ENCODE measurements around the gene SYNPO.

The SYNPO gene

DNA sequence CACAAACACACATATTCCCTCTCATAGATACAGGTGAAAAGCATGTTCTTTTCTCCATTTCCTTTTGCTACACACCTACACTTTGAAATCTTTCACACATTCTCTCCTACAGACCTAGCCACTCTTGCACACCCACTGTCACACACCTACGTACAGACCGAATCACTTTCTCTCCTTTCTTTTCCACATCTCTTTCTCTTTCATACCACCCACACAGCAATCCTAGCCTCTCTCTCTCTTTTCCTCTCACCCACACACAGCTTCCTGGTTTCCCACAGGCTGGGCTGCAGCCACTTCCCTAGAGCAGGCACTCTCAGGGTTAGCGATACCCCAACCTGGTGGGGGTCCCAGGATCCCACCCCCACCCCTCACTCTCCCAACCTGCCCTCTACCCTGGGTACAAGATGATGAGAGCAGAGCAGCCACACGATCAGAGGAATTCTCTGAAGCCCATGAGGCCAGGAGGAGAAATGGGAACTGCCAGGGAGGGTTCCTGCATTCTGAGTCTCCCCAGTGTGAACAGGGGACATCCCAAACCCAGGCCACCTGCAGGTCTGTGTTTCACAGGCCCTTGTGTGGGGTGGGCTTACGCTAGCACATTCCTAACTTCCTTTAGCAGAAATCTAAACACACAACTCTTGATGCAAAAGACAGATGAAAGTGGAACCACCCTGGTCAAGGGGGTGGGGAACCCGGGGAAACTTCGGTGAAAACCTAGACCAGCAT is 17.1 kb upstream of the SYNPO start:
- no peak for DNase-seq

DNA sequence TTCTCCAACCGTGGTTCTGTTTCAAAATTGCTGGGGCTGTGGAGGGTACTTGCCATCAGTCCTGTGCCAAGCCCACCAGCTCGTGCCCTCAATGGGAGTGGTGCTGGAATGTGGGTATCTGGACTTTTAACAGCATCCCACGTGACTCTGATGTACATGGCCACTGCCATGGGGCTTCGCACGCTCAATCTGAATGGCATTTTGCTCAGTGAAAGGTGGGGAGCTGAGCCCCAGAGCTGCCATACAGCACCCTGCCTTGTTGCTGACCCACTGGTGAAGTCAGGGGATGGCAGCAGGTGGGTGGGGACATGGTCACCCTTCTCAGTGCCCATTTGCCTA is 16.6 kb upstream of the SYNPO start:
- DNase-seq = no peak

DNA sequence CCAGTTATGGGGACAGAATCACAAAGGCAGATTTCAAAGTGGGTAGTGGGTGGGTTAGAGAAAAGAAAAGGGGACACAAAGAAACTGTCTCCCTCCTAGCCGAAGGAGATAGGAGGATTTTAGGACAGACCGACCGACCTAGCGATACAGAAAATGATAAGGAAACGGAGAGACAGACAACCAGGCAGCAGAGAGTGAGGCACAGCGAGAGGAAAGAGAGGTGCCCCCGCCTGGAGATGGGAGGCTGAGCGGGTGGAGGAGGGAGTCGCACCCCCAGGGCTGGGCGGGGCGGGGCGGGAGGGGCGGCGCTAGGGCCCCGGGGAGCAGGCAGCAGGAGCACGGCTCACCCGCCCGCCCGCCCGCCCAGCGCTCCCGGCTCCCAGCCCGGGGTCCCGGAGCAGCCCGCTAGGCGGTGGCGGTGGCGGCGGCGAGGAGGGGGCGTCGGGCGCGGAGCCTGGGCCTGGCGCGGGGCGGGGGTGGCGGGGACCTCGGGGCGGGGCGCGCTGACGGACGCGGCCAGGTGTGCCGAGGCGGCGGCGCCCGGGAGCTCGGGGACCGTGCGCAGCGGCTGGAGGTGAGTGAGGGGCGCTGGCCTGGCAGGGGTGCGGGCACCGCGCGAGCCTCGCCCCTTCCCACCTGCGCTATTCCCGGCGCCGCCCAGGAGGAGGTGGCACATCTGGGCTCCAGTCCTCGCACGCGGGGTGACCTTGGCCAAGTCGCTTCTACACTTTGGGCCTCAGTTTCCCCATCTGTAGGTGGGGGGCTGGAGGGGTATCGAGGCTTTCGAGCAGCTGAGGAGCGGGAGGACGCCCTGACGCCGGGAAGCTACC is 15.9 kb upstream of the SYNPO start:
- no peak for DNase-seq

DNA sequence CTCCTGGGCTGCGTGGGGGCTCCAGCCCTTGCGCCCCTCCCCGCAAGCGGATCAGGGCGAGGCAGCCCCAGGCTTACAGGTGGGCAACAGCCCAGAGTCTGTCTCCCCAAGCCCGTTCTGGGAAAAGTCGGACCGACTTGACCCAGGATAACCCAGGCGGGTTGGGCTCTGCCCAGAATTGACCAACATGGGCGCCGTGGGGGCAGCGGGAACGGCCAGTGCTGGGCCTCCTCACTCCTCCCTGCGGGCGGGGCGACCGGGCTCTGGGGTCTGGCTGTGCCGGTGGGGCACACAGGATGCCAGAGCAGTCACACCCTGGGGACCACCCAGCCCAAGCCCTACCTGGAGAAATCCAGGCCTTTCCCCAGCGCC is 15.3 kb upstream of the SYNPO start:
- no peak for DNase-seq

DNA sequence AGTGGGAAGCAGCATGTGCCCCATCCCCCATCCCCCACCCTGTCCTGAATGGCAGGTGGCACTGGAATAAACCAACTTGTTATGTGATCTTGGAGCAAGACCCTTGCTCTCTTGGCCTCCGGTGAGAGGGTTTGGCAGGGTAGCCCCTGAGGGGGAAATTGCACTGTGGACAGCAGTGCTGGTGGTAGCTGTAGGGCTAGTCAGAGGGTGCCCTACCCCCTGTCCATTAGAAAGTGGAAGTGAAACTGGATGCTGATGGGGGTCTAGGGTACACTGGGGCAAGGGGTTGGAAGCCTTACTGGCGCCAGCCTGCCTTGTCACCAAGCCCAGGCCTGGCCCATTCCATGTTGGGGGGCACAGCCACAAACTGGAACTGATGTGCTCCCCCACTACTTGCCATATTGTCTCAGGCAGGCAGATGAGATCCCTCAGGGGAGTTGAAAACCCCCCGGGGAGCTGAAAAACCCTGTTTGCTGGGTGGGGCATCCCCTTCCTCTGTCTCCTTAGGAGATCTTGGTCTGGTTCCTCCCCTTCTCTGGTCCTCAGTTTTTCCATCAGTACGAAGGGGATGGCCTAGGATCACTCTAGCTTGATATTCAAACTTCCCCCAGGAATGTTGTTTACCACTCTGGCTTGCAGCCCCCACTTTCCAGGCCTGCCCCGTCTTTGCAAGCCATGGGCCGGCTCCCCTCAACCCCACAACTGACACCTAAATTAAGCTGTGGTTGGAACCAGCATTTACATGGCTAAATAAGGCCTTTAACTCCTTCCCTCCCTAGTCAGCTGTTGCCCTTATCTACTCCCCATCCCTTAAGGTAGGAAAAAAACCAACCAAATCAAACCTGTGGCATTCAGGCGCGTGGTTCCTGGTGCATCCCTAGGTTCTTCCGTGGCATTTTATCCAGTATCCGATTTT is 14.4 kb upstream of the SYNPO start:
- no peak for DNase-seq

DNA sequence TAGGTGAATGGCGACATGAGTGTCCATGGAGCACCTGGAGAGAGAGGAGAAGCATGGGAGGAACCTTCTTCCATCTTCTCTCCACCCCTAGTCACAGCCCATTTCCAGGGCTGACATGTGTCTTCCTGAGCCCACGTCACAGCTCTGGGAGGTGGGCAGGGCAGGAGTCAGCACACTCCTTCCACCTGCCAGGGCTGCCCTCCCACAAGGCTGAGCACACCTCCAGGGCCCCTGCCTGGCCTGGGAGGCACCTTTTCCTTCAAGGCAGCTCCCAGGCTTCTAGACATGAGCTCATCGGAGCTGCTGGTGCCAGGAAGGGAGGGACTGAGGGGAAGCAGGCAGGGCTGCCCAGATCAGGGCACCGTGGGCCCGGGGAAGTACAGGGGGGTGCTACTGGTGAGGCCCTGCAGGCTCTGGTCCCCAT is 13.6 kb upstream of the SYNPO start:
- DNase-seq = no peak

DNA sequence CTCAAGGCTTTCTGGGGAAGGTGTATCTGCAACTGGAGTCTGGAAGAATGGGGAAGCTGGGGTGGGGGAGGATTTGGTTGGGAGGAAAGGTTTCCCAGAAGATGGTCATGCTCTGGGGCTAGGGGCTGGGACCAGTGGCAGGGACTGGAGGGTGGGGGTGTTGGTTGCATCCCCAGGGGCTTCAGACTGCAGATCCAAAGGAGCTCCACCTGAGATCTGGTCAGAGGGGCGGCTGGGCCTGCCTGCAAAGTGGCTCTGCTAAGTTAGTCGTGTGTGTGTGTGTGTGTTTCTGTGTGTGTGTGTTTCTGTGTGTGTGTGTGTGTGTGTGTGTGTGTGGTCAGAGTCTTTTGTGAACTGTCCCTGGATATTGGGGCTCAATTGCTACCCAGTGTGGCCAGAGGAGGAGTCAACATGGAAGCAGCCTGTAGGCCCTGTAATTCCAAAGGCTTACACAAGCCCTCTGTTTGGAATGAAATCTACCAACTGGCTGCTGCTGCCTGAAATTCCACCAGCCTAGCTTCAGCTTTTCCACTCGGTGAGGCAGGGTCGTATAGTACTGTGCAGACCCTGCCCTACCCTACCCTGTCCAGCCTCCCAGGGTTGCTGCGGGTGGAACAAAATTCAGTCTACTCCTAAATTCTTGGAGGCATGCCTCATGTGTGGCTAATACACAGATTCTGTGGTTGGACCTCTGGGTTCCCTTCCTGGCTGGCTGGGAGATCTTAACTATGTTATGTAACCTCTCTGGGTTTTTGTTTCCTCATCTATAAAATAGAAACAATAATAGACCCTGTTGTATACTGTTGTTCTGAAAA is 12.5 kb upstream of the SYNPO start:
- DNase-seq = no peak

DNA sequence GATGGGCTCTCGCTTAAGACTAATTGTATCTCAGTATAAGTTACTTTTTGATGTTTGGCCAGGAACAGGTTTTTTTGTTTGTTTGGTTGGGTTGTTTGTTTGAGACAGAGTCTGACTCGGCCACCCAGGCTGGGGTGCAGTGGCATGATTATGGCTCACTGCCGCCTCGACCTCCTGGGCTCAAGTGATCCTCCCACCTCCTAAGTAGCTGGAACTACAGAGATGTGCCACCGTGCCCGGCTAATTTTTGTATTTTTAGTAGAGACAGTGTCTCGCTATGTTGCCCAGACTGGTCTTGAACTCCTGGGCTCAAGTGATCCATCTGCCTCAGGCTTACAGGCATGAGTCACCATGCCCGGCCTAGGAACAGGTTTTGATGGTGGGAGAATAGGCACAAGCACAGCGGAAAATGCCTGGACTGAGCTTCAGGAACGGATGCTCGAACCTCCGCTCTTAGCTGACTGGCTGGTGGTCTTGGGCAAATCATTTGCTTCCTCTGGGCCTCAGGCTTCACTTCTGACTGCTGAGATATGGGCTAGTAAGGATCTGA is 11.4 kb upstream of the SYNPO start:
- DNase-seq = no peak

DNA sequence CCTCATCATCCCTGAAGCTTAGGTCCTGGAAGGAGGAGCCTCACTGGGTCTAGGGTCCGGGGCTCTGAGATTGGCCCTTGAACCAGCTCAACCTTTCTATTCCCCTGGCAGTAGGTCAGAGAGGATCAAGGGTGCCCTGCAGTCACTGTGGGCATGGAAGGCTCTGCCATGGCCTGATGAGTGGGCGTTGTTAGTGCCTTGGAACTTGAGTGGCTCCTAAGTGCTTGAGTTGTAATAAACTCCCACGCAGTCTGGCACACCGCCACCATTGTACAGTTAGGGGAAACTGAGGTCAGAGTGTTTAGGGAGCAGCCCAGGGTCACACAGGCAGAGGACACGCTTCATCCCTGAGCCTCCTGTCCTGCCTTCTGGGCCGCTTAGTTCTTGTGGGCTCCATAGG is 10.4 kb upstream of the SYNPO start:
- no peak for DNase-seq

DNA sequence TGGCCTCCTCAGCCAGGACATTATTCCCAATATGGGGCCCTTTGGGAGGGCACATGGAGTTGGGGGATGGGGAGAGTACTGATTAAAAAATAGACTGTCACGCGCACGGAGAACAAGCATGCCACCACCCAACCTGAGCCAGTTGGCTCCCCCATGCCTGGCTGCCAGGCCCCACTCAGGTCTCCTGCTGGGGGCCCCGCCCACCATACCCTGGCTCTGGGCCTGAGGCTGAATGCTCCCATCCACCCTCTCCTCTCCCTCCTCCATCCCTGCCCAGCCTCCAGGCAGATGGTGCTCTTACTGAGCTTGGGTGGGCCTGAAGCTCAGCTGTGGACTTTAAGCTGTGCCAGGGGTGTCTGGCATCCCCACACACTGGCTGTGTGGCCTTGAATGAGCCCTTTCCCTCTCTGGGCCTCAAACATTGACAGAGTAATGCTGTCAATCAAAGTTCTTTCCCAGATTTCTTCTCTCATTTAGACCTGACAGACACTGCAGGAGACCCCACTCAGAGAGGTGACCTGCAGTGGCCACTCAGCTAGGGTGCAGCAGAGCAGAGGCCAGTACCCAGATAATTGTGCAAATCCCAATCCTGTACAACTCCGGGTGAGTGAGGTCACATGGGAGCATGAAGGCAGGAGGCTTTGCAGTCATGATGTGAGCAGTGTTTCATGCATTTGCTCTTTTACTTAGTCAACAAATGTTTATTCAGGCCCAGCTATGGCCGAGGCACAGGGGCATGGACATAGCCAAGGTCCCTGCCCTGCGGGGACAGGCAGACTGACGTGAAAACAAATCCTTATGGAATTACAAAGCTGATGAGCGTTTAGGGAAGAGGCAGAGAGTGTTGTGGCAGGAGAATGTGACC is 9.8 kb upstream of the SYNPO start:
- no peak for DNase-seq

DNA sequence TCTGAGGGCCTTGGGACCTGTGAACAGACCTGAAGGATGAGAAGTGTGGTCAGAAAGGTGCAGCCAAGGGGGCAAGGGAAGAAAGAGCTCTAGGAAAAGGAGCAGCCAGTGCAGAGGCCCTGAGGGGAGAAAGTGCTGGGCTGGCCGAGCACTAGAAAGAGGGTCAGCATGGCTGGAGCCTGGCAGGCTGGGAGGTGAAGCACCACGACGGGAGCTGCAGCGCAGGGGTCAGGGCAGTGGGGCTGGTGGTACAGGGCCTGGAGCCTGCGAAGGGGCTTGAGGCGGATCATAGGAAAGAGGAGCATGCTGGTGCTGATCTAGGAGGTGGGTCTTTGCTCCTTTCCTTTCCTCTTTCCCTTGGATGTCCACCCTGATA is 9.1 kb upstream of the SYNPO start:
- DNase-seq = no peak

DNA sequence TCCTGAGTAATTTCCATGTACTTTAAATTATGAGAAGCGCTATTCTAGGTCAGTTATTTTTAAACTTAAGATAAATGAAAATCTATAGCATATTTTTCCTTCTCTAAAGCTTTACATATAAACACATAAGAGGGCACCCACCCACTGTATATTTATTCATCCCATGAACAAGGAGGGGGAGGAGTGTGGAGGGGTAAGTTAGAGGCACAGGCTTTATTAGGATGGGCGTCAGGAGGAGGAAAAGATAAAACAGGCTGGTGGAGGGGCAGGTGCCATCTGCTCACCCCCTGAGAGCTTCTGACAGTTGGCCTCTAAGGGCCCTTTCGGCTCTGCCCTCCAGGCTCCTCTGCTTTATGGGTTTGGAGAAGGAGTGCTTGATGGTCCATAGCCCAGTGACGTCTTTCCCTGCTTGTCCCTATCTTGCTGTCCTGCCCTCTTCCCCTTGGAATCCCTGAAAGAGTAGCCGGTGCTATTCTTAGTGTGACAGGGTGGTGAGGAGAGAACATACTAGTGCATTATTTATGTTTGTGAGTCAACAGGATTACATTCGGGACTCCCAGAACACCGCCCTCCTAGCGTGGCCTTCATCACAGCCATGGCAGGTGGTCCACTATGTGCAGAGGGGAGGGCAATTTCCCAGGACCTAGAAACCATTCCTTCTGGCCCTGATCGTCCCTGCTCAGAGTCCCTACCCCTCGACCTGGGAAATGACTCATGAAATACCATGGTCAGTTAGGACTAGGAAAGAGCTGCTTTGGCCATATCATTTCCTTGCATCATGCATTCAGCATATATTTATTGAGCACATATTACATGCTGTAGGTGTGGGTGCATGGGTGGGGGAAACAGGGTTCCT is 7.9 kb upstream of the SYNPO start:
- no peak for DNase-seq

DNA sequence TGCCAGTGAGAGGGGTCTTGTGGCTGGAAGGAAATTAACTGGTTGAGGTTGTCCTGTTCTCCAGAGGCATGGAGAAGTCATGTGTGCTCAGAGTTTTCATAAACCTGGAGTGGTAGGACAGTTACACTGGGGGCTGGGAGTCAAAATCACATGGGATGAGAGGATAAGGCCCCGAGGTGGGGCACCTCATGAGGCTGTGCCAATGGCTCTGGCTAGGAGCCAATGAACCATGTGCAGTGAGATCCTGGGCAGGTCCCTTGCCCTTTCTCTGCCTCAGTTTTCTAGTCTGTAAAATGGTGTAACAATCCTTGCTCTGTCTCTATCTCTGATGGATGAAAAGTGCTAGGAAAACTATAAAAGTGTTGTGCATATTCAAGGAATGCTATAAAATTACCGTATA is 7.0 kb upstream of the SYNPO start:
- DNase-seq = no peak

DNA sequence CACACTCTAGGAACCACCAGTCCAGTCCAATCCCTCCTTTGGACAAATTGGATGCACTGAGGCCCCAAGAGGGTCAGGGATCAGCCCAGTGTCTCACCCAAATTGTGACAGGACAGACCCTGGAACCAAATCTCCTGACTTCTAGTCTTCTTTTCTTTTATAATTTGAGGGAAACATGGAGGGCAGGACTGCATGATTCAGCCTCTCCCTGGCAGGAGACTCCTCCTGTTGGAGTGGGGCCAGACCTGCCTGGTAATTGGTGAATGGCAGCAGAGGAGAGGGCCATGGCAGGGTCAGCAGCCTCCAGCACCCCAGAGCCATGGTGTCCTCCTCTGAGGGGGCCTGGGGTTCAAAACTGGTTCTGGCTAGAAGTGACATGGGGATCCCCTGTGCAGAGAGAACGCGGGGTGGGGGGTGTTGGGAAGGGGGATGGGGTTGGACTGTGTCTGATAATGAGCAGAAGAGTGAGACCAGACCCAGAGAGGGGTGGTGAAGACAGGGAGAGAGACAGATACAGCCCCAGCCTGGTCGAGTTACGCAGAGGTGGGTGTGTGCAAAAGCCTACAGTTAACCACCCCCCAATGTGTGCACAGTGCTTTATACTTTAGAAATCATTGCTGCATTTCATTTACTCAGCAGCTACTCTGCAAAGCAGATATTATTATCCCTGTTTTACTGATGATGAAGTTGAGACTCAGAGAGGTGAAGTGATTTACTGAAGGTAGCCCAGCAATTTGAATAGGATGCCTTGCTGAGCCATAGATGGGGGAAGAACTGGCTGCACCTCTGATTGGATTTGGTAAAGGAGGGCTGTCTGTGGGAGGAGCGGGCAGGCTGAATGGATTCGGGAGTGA is 3.8 kb upstream of the SYNPO start:
- DNase-seq = no peak

DNA sequence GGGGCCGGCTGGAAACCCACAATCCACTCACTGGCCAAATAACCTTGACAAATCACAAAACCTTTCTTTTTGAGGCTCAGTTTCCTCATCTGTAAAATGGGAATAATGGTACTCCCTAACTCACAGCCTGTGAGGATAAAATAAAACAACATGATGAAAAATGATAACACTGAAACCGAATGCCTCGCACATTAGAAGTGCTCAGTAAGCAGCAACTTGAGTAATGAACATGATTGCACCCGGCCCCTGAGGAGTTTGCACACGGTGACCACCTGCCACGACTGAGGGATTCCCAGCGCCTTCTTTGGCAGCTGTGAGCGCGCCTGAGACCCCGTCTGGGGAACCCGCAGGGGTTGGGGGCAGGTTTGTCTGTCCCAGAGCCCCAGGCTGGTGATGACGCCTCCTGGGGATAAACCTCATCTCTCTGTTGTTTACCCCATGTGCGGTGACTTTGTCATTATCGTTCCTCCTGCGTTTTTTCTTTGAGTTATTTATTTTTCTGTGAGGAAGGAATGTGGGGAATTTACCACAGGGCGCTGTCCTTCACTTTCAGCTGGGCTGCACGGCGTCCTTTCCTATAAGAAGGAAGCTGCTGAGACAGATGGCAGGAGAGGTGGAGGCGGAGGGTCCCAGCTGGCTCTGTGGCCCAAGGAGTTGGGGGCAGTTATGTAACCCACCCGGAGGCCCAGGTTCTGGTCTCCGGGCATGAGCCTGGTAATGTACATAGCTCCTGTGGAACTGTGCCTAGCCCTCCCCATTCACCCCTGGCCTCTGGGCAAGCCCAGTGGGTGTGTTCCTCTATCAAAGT is 3.0 kb upstream of the SYNPO start:
- no peak for DNase-seq

DNA sequence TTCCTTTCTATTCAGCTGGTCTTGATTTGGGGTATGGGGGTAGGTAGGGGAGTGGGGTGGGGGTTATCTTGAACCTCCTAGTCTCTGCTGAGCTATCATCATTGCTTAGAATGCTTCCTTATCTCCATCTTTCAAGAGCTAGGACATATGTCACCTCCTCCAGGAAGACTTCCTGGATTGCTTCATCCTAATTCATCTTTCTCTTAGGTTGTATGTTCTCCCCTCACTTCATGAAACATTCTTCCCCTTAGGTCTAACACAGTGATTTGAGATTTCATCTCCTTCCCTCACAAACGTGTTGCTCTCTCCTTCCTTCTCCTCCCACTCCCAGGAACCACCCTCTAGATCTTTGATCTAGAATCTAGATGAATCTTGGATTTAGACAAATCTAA is 2.4 kb upstream of the SYNPO start:
- no peak for DNase-seq

DNA sequence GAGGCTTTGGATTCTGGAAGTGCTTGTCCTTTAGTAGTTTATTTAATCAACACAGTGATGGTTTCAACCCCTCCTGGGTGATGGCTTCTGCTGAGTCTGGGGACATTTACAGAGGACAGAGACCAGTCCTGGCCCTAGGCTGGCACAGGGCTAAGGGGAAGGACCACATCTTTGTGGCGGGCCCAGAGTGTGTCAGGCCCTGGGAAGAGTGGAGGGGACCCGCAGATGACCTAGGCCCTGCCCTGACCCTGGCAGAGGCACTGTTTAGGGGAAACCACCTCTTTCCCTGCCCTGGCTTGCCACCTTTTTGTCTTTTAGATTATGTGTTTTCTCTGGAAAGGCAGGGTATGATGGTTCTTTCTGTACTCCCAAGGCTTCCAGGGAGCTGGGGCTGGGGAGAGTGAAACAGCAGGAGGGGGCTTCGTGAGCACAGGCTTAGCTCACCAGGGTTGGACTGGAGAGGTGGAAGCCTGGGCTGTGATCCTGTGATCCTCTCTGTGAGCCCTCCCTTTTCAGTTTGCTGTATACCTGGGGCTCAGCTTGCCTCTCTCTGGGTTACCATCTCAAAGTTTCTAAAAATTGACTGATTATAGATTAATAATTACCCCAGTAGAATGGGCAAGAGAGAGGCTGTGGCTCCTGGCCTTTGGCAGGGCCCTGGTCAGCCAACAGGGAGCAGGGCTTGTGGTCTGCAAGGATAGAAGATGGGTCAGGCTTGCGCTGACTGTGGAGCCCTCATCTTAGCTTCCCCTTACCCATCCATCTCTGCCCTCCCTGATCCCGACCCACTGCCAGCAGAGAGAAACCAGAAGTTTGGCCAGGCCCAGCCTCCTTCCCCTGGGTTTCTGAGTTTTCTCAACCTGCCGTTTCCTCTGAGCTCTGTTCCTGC is 1.7 kb upstream of the SYNPO start:
- no peak for DNase-seq

Data from right kidney (tissue), 1 donor.